Inflammatory macrophage treated with lipopolysaccharide for 4 hours (primary cell): ENCODE results near the gene PRKN.
"Not testable (repeated sequence)": the region's sequence is repeated elsewhere in the genome, so short reads cannot be mapped to it uniquely, and the experiment has no call there.

Experiments
- DNase-seq: peaks from one replicate; pipeline ENCODE4 v3.0.0-alpha.2; 2020

The PRKN gene

DNA sequence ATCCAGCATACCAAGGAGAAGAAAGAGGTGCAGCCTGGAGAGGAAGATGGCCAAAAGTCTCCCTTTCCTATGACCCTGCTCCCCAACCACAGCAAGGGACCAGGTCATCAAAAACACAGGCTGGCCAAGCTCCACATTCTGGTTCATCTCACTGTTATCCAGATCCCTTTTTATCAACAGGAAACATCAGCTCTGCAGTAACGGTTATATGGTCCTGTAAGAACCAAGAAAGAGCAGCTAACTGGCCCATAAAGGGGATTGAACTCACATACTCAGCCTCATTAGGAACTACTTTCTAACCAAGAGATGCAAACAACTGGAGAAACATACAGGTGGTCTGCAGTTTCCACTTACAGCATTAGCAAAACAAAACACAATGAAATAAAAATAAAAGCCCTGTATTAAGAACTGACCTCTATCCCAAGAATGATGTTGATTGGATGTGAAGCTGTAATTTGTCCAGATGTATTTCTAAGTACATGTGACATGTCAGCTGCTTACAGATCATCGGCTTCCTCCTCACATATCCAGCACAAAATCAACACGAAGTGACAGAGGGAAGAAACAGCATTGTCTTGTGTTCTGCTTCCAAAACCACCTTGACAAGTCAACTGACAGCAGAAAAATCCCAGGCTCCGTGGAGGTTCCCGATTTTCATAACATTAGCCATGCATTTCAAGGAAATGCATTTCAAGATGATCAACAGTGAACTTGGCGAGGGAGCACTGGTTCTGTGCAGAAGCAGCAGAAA is 896.5 kb downstream of the PRKN start:
- DNase-seq: no peak

DNA sequence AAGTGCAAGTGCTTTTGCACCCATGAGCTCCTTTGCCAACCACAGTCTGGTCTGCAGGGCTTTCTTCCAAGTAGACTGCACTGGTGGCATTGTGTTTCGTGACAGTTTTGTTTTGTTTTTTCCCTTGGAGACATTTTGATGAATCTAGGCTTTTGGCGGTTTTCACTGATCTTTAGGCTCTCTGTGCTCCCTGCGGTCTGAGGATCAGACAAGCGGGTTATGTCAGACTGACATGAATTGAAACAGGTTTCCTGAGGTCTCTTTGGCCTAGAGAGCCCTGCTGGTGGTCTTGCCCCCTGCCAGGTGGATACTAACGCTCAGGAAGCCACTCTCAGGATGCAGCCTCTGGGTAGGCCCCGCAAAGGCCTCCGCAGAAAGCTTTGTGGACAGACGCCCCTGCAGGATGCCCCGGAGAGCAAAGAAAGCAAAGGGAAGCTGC is 898.3 kb downstream of the PRKN start:
- no peak for DNase-seq

GRCh38 chr6:161828355-161828754 is 899.2 kb downstream of the PRKN start:
- DNase-seq: no peak

GRCh38 chr6:161826512-161826911 is 901.1 kb downstream of the PRKN start:
- no peak for DNase-seq

DNA sequence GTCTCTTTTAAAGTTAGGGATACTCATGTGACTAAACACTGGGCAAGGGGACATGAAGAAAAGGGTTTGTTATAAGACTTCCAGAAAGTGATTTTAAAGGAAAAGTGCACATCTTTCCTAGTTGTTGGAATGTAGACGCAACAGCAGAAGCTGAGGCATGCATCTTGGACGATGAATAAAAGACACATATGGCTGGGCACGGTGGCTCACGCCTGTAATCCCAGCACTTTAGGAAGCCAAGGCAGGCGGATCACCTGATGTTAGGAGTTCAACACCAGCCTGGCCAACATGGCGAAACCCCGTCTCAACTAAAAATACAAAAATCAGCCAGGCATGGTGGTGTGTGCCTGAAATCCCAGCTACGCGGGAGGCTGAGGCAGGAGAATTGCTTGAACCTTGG is 905.4 kb downstream of the PRKN start:
- DNase-seq: not testable (repeated sequence)

- DNase-seq: no peak
These were observed 909.7 kb downstream of the PRKN start for GRCh38 chr6:161817881-161818280.

GRCh38 chr6:161815965-161816364 is 911.6 kb downstream of the PRKN start:
- DNase-seq: no peak

GRCh38 chr6:161813156-161813555 is 914.4 kb downstream of the PRKN start:
- no peak for DNase-seq

- no peak for DNase-seq
These were observed 917.6 kb downstream of the PRKN start for GRCh38 chr6:161809971-161810370.

DNA sequence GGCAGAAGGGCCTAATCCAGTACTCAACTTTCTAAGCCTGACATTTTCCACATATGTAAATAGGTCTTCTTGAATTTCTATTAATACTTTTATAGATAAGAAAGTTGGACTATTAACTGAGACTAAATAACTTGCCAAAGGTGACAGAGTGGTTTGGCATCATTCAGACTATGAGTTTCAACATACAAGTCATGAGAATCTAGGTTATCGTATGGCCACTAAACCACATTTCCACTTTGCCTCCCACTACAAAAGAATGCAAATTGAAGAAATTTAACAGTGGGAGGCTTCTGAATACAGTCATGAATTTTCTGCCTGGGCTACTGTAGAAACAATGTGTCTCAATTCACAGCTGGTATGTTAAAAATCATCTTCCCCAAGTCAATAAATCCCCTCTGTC is 922.7 kb downstream of the PRKN start:
- DNase-seq: no peak

- no peak for DNase-seq
These were observed 924.4 kb downstream of the PRKN start for GRCh38 chr6:161803131-161803530.

DNA sequence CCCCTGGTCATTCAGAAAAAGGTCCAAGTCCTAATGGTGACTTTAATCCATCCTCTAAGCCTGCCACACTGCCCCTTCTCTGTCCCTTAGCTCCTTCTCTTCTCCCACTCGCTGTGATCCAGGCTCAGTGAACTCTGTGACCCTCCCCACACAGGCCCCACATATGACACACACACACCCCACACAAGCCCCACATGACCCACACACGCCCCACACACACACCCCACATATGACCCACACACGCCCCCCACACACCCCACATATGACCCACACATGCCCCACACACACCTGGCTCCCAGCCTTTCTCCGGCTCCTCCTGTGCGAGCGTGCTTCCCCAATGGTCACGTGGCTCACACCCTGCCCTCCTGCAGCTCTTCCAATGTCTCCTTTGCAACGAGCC is 925.3 kb downstream of the PRKN start:
- DNase-seq: no peak

- no peak for DNase-seq
These were observed 928.6 kb downstream of the PRKN start for GRCh38 chr6:161798844-161799394.

- no peak for DNase-seq
These were observed 930.9 kb downstream of the PRKN start for GRCh38 chr6:161796681-161797080.

- no peak for DNase-seq
These were observed 934.6 kb downstream of the PRKN start for GRCh38 chr6:161792851-161793493.

DNA sequence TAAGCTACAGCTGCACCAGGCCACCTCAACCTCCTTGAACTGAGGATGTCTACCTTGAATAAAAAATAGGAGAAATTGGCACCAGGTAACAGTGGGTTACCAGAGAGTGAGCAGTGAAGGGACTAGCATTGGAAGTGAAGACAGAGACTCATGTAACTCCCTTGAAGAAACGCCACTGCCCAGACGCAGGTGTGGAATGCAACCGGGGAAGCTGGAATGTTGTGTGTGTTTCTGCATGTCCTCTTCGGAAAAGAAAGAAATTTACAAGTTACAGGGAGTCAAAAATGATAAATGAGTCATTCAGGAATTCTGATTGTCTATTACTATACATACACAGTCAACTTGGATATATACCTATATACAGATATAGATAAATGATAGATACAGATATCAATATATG is 939.0 kb downstream of the PRKN start:
- no peak for DNase-seq

- no peak for DNase-seq
These were observed 955.4 kb downstream of the PRKN start for GRCh38 chr6:161772176-161772575.

GRCh38 chr6:161761966-161762365 is 965.6 kb downstream of the PRKN start:
- DNase-seq: no peak

DNA sequence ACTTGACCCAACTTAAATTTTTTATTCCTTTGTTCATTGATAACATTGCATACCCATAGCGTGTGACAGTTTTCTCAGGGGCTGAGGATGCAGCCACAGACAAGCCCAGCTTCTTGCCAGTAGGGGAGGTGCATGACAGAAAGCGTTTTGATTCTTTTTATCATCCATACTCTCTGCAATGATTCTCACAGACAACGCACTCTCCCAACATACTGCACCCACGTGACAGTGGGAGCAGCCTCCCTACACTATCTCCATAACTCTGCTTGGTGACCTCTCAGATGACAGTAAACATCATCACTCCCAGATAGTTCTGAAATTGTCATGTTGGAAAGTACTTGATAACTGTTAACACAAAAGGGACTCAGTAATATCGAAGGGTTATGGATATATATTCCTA is 972.5 kb downstream of the PRKN start:
- no peak for DNase-seq

DNA sequence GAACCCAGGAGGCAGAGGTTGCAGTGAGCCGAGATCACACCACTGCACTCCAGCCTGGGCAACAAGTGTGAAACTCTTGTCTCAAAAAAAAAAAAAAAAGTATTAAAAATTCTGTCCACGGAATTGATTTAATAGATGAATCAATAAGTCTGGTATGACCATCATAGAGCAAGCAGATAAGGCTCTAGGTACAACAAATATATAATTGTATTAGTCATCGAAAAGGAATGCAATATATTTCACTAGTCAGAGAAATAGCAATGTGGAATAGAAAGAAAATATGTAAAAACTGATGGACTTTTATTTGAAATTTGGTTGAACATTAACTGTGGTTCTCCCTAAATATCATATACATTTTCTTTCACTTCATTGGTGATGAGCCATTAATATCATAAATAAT is 976.9 kb downstream of the PRKN start:
- no peak for DNase-seq

GRCh38 chr6:161749576-161749975 is 978.0 kb downstream of the PRKN start:
- DNase-seq: no peak

DNA sequence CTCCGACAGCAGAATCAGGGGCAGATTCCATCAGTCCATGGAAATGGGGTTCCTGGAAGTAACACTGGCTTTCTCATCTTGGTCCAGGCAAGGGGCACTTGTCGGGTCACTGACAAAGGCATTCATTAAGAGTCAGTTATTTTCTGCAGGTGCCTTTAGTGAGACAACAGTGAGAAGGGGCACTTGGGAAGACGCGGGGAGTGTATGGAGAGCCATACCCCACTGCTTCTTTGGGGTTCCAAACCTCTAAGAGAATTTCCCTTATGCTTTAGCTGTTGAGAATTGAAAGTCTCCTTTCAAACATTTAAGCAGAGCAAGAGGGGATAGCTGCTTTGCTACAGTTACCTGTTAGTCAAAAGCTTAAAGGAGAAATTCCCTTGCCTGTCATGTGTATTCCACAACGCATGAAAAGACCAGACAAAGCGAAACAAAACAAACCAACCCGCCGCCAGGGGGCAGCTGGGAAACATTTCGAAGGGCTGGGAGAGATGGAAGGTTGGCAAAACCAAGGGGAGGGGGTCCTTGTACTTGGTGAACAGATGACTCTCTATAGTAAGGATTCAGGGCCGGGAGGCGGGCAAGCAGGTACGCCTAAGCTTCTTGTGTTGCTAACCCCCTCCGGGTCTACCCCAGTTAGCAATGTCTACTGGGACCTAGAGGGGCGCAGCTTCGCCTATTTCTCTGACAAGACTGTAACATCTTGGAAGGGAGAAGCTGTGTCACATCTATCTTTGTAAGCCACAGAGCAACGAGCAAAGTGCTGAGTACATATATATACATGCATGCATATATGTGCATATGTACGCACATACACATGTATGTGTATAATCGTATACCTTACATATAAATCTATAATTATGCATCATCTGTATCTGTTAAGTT is 978.8 kb downstream of the PRKN start:
- DNase-seq: peak; percentile 13

DNA sequence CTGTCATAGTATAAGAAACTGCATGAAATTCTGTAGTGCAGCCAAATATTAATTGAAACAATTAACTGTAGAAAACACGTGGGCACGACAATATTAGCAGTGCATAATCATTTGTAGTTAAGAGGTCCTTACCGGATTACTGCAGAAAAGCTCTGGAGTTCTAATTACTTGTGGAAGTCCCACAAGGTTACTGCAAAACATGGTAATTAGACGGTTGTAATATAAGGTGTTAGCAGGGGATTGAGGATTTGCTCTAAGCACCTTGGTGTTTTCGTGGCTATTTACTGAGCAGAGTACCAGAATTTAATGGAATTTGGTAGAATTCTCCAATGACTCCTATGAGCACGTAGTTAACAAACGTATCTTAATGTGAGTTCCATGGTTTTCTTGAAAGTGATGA is 980.1 kb downstream of the PRKN start:
- no peak for DNase-seq
